Subcutaneous adipose tissue (tissue), 4 donors: ENCODE data around the gene LRRC15. TPM values are rescaled to one million over a fixed set of nuclear protein-coding genes. Genes with fewer than 3 reads are reported as not detected.

Experiments
- CTCF ChIP-seq: fragments of 450-650 bp; IDR thresholded peaks from one replicate; pipeline ENCODE4 v1.5.1; 2016; ENCODE audit warnings: low read depth, mild to moderate bottlenecking, control low read depth, antibody characterized with exemption, moderate library complexity
- total RNA-seq, 4 donors: library from RNA; depleted of rRNA; stranded (reverse); fragments of >200 nt; gene quantifications; one replicate each; pipeline ENCODE4 v1.1.0, GENCODE V29; 2016

The LRRC15 gene
- total RNA-seq, 4 donors from 2014 or later, result under 0.01 to 0.22 TPM; not detected in 2

- no peak for TF ChIP-seq CTCF
These were observed 5.3 kb downstream of the LRRC15 start for GRCh38 chr3:194364314-194364651.

- no peak for TF ChIP-seq CTCF
These were observed 9.0 kb downstream of the LRRC15 start for GRCh38 chr3:194360568-194360967.

GRCh38 chr3:194357681-194358080 is 11.9 kb downstream of the LRRC15 start:
- no peak for TF ChIP-seq CTCF

GRCh38 chr3:194355379-194355778 is 14.2 kb downstream of the LRRC15 start:
- no peak for TF ChIP-seq CTCF

- no peak for TF ChIP-seq CTCF
These were observed 15.2 kb downstream of the LRRC15 start for GRCh38 chr3:194354315-194354714.

GRCh38 chr3:194352667-194353246 is 16.8 kb downstream of the LRRC15 start:
- no peak for TF ChIP-seq CTCF

GRCh38 chr3:194351952-194352536 is 17.5 kb downstream of the LRRC15 start:
- no peak for TF ChIP-seq CTCF
